Jurkat, Clone E6-1 (cell line): ENCODE results near the gene TBCEL.
"Not testable (repeated sequence)": the region's sequence is repeated elsewhere in the genome, so short reads cannot be mapped to it uniquely, and the experiment has no call there.

ENCODE experiments used
- DNase-seq: peaks from one replicate; pipeline ENCODE4 v3.0.0-alpha.2; 2011; ENCODE audit warnings: low read depth, low spot score
- H3K4me3 ChIP-seq: 2 replicates; pipeline ENCODE4 v1.5.1; 2011; ENCODE audit warnings: mild to moderate bottlenecking, low read length, control low read depth, moderate library complexity

The TBCEL gene

DNA sequence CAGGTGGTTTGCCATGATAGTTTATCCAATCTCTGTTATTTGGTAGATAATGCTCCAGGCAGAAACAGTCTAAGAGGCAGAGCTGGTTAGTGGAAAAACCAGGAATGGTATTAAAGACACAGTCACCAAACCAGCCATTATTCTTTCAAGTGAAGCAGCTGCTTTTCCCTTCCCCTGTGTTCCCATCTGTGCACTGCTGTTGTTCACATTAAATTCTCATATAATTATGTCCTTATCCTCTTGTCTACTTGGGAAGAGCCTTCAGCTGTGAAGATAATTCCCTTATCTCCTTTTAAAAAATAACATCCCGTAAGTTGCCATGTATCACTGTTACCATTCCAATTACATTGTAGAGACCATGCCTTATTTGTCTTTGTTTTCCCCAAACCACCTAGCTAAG is 5.2 kb upstream of the TBCEL start:
- DNase-seq: no peak
- H3K4me3 ChIP-seq: no peak overlapping the region

DNA sequence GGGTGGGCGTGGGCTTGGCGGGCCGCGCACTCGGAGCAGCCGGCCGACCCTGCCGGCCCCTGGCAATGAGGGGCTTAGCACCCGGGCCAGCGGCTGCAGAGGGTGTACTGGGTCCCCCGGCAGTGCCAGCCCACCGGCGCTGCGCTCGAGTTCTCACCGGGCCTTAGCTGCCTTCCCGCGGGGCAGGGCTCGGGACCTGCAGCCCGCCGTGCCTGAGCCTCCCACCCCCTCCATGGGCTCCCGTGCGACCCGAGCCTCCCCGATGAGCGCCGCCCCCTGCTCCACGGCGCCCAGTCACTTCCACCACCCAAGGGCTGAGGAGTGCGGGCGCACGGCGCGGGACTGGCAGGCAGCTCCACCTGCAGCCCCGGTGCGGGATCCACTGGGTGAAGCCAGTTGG is 2.2 kb upstream of the TBCEL start:
- not testable (repeated sequence) for H3K4me3 ChIP-seq, DNase-seq

DNA sequence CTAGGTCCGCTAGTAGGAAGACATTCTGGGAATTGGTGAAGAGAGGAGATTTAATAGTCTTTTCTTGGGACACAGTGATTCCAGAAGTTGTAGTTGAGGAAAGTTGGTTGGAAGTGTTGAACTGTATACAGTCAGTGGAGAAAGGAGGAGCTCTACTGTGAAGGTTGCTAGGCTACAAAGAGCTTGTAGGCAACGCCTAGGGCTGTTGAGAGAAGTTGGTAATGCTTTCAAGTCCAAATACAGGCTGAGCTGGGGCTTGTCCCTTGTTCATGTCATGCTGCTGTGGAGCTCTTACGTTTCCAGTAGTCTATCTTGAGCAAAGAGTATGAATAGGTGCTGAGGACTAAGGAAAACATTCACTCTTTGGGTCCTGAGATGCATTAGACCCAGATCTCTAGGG is 1.1 kb downstream of the TBCEL start:
- no peak for DNase-seq
- H3K4me3 ChIP-seq: peak overlapping the region; percentile 78

DNA sequence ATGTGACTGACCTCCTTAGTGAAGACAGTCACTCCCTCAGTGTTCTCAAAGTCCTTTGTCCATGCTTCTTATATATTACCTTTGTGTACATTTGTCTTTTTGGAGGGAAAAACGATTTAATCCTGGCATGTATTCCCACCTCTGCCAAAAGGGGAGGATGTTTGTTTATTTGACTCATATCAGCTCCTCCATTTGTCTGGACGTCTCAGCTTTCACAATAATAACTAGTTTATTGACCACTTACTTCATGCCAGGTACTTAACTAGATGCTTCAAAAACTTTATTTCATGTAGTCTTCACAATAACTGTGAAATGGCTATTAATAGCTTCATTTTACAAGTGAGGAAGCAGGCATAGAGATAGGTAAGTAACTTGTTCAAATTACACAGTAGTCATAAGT is 5.3 kb downstream of the TBCEL start:
- no peak overlapping the region for H3K4me3 ChIP-seq
- no peak for DNase-seq

DNA sequence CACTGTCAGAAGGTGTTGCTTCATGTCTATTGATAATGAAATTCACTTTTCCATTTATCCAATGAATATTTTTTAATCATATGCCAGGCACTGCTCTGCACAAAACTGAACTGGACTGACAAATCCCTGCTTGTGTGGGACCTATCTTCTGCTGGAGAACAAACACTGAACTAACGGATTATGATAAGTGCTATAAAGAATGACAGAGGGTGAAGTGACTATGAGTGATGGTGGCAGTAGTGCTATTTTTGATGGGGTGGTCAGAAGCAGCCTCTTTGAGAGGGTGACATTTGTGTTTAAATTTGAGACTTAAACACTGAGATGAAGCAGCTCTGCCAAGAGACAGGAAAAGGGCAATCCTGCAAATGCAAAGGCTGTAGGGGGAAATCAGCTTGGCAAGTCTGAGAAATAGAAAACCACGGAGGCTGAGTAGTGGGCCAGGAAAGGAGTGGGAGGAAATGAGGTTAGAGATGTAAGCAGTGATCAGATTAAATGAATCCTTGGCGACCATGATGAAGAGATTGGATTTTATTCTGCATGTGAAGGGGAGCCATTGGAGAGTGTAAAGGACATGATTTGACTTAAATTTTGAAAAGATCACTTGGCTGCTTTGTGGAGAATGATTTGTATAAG is 6.0 kb downstream of the TBCEL start:
- DNase-seq: no peak
- no peak overlapping the region for H3K4me3 ChIP-seq

DNA sequence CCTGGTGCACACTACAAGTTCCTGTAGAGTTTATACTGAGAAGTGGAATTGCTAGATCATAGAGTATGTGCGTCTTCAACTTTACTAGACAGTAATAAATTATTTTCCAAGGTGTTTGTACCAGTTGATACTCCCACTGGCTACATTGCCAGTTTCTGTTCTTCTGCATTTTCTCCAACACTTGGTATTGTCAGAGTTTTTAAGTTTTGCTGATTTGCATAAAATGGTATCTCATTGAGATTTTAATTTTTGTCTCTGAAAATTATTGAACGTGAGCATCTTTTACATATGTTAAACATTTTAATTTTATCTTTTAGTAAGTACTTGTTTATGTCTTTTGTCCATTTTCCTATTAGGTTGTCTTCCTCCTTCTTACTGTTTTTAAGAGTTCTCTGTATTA is 7.3 kb downstream of the TBCEL start:
- H3K4me3 ChIP-seq: no peak overlapping the region
- DNase-seq: no peak

DNA sequence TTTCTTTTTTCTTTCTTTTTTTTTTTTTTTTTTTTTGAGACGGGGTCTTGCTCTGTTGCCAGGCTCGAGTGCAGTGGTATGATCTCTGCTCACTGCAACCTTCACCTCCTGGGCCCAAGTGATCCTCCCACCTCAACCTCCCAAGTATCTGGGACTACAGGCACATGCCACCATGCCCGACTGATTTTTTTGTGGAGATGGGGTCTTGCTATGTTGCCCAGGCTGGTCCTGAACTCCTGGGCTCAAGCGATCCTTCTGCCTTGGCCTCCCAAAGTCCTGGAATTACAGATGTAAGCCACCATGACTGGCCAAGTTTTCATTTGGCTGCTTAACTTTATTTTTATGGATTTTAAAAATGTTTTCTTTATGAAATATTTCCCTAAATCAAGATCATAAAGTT is 7.7 kb downstream of the TBCEL start:
- not testable (repeated sequence) for DNase-seq

DNA sequence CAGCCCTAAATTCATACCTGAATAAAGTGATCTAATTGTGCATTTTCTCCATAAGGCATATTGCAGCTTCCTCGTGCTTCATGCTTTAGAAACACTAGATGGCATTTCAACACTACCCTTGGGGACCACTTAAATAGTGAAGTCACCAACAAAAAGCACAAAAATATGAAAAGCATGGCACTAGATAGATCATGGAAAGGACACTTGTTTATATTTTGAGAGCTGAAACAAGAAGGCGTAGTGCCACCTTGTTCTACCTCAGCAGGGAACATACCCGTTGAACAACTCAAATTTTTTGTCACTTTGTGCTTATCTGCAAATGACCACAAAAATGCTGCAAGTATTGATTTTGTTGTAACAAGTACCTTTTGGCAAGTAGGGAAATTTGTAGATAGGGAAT is 8.6 kb downstream of the TBCEL start:
- no peak overlapping the region for H3K4me3 ChIP-seq
- DNase-seq: no peak

More for the DNA sequence above, 7.7 kb downstream of the TBCEL start:
- not testable (repeated sequence) for H3K4me3 ChIP-seq

DNA sequence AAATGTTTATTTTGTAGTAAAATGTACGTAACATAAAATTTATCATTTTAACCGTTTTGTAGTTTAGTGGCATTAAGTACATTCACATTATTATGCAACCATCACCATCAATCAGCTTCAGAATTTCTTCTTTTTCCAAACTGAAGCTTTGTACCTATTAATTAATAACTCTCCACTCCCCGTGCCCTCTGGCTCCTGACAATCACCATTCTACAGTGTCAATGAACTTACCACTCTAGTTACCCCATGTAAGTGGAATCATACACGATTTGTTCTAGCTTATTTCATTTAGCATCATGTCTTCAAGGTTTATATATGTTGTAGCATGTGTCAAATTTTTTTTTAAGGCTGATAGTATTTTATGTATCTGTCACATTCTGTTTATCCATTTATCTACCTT is 9.7 kb downstream of the TBCEL start:
- H3K4me3 ChIP-seq: no peak overlapping the region
- DNase-seq: no peak

DNA sequence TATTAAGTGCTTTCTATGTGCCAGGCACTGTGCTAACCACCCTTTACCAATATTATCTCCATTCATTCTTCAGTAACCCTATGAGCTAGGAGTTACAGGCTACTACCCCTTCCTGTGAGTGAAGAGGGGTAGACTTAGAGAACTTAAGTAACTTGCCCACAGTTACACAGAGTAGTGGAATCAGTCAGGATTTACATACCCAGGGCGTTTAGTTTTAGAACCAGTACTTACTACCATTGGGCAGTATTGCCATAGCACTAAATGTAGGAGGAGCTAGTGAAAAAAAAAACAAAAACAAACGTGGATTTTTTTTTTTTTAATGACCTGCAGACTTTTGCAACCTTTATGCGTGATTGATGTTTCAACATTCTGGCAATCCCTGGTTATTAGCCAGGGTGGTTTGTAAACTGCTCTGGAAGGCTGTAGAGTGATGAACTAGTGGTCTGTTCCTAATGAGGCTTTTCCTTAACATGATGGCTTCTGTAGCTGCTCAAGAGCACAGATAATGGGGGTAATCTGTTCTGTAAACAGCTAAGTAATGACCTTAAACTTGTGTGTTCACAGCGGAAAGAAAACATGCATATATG is 11.4 kb downstream of the TBCEL start:
- no peak for DNase-seq
- no peak overlapping the region for H3K4me3 ChIP-seq

DNA sequence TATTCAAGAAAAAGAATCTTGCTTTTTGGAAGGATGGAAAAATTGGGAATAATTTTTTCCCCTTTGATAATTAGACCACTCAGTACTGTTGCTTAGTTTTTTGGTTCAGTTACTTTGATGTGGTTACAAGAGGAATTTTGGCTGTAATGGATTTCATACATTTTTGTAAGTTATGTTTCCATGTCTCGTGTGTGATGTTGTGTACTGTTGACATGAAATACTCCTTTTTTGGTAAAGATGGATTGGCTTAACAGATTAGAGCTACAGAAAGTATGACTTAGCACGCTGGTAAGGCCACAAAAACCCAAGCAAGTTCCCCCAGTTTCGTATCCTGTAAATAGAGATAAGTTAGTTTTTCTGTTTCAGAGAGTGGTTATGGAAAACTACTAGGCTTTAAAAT is 11.9 kb downstream of the TBCEL start:
- H3K4me3 ChIP-seq: no peak overlapping the region
- no peak for DNase-seq

DNA sequence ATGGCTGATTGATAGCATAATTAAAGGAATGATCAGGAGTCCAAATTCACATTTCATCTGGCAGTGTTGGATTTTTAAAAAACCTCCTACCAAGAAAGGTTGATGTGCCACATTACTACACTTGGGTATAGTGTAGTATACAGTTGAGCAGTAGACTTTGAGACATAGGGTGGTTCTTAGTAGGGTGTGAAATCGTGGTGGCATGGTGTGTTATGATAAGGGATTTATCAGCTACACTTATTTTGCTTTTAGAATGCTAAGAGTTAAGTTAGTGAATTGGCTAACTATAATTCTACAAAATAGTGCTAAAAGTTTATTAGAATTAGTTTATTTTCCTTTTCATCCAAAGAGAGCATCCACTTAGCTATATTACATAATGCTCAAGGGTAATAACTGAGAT is 13.1 kb downstream of the TBCEL start:
- no peak for DNase-seq
- H3K4me3 ChIP-seq: no peak overlapping the region

DNA sequence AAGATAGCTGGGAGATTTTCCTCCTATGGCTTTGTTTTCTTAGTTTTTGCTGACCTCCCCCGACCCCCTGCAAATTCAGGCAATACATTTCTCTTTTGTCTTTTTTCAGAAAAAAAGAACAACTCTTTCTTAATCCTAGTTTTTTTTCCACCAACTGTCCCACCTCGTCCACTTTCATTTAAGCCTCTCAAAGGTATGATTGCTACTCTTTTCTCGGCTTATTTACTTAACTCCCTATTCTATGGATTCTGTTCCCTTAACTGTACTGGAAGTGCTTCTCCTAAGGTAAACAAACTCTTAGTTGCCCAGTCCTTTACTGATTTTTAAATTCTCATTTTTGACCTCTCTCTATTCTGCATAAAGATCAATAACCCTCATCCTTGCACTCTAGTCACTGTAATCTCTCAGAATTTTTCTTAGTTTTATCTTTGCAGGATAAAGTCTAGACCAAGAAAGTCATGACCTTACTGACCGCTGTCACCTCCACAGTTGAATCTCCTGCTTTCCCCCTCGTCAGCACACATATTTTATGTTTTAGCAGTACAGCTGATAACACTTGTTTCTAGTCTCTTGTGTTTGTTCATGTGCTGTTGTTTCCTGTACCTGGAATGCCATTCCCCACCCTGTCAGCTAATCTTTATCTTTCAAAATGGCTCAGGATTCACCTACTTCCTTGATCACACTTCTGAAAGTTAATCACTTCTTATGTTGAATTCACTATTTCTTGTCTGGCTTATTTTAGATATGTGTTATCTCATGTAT is 14.9 kb downstream of the TBCEL start:
- no peak overlapping the region for H3K4me3 ChIP-seq
- no peak for DNase-seq

DNA sequence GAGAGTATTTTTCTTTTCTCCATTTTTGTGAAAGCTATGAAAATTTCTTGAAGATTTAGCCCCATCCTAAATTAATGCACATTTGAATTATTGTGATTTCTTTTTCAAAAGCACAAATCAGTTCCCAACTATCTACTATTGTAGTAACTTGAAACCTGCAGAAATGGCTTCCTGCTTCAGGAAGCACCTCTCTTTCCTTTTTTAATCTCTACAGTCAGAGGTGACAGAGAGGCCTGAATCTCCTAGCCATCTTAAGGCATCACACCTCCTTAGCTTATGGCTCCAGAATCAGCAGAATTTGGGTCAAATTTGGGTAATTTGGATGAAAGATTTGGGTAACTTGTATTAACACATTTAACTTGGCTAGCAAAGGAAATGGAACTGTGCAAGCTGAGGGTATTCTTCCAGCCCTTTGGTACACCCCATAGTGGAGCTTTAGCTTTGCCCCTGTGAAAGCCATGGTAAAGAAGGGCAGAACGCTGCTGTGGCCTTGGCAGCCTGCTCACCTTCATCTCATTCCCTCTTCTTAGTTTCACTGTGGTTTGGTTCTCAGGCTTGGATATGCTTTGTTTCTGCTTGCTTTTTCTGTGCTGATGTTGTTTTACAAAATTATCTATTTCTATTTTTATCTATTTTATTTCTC is 16.2 kb downstream of the TBCEL start:
- H3K4me3 ChIP-seq: no peak overlapping the region

DNA sequence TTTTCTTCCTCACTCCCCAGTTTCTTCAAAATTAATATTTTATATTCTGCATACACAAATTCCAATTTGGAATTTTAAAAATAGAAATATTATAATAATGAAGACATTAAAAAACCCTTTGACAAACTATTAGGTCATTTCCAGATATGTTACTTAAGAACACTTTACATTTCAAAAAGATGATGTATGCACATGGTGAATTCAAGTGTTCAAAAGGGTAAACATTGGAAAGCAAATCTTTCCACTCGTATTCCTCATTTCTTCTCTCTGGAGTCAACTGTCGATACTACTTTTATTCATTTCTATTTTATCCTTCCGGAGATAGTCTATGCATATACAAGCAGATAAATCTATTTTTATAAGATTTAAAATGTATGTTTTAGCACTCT is 16.7 kb downstream of the TBCEL start:
- no peak overlapping the region for H3K4me3 ChIP-seq
- no peak for DNase-seq

More for the DNA sequence above, 16.2 kb downstream of the TBCEL start:
- no peak for DNase-seq

DNA sequence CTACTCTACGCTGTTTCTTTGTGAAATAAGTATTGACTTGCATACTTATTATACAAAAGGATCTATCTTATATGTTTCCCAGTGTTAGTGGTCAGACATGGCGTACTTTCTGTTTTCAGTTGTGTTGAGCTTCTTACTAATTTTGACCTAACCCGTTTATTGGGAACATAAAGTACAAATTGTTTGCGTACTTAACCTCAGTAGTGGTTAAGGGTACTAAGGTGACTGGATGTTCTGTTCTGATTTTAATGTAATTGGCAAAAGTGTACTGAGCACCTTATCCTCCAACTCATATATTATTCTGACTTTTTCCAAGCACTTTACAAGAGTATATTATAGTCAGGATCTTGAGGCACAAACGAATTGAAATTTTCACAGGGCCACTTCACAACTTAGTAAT is 17.2 kb downstream of the TBCEL start:
- no peak overlapping the region for H3K4me3 ChIP-seq
- DNase-seq: no peak

DNA sequence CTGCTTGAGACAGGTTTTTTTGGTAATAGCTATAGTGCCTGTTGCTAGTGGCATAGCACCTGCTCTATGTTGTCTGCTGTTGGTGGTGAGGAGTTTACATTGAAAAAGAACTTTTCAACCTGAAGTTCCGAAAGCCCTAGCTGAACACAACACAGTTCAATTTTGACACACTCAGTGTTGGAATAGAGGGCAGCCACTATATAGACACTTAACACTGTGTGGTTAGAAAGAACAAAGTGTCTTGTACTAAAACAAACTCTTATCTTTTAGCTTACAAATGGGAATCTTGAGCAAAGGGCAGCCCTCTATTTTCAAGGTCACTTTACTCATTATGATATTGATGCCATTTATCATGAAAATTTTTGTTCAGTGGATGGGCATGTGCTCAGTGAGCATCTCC is 18.4 kb downstream of the TBCEL start:
- H3K4me3 ChIP-seq: no peak overlapping the region
- DNase-seq: no peak

DNA sequence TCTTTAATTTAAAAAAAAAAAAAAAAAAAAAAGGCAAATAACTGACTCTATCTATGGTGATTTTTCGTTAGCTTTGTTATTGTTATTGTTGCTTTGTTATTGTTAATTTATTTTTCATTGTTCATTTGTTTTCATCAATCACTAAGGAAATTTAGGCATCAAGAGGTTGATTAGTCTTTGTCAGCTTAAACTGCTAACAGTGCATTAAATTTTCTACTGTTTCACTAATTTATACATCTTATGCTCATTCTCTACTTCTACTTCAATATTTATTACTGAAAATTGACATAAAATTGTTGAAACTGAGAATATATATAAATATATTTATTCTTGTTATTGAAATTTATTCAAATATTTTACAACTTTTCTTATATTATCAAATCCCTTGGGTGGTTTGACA is 24.0 kb downstream of the TBCEL start:
- no peak overlapping the region for H3K4me3 ChIP-seq
- no peak for DNase-seq

DNA sequence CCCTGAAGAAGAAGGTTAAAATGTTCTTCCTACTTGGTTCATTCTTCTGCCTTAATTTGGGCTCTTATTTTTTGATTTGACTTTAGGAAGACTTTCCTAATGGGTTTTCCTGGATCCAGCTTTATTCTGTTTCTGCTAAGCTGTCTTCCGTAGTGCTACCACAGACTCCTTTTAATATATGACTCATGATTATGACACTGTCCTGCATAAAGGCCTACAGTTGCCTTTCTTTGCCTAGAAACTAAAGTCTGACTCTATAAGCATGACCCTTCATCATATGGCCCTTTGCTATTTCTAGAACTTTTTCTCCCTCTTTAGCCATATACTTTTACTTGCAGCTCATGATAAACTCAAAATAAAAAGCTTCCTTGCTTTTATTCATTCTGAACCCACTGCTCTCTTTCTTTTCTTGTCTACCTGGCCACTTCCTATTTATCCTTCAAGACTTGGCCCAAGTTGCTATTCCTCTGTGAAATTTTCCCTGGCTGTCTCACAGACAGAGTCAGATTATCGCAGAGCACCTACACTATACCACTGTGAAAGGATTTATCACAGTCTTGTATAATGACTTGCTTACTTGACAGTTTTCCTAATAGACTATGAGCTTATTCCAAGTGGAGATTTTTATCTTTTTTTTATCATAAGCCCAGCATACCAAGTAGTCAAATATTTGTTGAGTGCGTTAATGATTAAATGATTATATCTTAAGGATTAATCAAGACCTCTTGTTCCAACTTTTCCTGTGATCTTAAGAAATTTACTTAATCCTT is 24.7 kb downstream of the TBCEL start:
- DNase-seq: no peak

DNA sequence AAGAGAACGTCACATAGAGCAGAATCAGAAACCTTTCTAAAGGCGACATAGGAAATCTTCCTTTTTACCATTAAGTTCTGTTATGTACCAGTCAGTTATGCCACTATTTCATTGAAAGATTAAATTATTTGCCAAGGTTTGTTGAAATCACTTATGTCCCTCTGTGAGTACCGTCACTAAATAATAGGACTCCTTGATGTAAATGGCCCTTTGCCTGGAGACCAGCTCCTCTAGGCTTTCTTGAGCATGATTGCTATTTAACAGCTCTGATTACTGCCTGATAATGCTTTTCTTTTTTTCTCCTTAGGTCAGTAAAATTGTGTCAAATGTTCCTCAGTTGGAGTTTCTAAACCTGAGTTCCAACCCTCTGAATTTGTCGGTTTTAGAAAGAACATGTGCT is 29.3 kb downstream of the TBCEL start:
- DNase-seq: no peak
- H3K4me3 ChIP-seq: no peak overlapping the region

More for the DNA sequence above, 24.7 kb downstream of the TBCEL start:
- H3K4me3 ChIP-seq: no peak overlapping the region
